SK-N-SH treated with all-trans-retinoic acid at 6 μM for 48 hours (cell line): ENCODE results near the gene TNPO2.

Experiments
- ZNF565 ChIP-seq: fragments of 450-650 bp; formaldehyde crosslinking; conservative IDR thresholded peaks from 2 replicates; pipeline ENCODE4 v1.5.0; 2020; ENCODE audit warnings: low read depth, mild to moderate bottlenecking, moderate library complexity
- TF ChIP-seq, protein P1 (sequence below): fragments of 250-450 bp; sonication (Bioruptor Pico); IDR thresholded peaks from 2 replicates; pipeline ENCODE4 v1.5.0; 2020; ENCODE audit warnings: mild to moderate bottlenecking, moderate library complexity

DNA sequence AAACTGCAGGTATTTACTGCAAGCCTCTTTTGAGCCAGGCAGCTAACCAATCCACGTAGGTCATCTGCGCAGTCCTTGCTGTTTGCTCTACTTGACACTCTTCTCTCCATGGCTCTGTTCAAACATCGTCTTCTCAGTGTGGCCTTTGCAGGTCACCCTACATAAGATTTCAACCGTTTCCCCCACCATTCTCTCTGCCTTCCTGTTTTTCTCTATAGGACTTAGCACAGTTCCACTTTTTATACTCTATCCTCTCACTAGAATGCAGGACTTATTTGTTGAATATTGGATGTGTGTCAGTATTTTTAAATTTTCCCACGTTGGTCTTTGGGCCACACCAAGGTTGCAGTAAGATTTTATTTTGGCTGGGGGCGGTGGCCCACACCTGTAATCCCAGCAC lies 25.6 kb downstream of the TNPO2 start:
- no peak for TF ChIP-seq ZNF565 (CRISPR knock-in tag)
- TF ChIP-seq, protein P1, sequence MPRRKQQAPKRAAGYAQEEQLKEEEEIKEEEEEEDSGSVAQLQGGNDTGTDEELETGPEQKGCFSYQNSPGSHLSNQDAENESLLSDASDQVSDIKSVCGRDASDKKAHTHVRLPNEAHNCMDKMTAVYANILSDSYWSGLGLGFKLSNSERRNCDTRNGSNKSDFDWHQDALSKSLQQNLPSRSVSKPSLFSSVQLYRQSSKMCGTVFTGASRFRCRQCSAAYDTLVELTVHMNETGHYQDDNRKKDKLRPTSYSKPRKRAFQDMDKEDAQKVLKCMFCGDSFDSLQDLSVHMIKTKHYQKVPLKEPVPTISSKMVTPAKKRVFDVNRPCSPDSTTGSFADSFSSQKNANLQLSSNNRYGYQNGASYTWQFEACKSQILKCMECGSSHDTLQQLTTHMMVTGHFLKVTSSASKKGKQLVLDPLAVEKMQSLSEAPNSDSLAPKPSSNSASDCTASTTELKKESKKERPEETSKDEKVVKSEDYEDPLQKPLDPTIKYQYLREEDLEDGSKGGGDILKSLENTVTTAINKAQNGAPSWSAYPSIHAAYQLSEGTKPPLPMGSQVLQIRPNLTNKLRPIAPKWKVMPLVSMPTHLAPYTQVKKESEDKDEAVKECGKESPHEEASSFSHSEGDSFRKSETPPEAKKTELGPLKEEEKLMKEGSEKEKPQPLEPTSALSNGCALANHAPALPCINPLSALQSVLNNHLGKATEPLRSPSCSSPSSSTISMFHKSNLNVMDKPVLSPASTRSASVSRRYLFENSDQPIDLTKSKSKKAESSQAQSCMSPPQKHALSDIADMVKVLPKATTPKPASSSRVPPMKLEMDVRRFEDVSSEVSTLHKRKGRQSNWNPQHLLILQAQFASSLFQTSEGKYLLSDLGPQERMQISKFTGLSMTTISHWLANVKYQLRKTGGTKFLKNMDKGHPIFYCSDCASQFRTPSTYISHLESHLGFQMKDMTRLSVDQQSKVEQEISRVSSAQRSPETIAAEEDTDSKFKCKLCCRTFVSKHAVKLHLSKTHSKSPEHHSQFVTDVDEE = no peak
